Measurements from ENCODE around the gene C18orf63. TPM values are rescaled to one million over a fixed set of nuclear protein-coding genes. Genes with fewer than 3 reads are reported as not detected.

The C18orf63 gene
- total RNA-seq, 2 donors from 2014 or later = not detected

DNA sequence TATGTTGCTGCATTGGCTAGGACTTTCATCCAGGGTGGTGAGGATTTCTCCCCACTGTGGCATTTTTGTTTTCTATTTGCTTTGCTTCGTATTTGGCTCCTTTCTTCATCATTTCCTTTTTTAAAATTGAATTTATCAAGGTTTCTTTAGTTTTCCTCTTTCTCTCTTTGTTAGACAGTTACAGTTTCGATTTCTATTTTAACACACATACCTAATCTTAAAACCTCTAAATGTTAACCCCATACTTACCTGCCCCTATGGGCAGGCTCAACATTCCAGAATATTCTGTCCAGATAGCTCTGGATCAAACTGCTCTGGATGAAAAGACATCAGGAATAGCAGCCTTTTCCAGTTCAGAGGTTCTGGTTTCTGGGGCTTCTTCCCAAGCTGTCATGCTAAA, 92.2 kb downstream of the C18orf63 start:
- Histone ChIP-seq H3K36me3 (no peaks in the 10 kb centered on the region), H3K4me1 (no peaks in the 10 kb centered on the region), H3K27me3 (no peaks in the 10 kb centered on the region), H3K4me3 (no peak overlapping the region), H3K27ac (no peak overlapping the region), H3K9me3 (no peaks in the 10 kb centered on the region)
- TF ChIP-seq, protein P1, sequence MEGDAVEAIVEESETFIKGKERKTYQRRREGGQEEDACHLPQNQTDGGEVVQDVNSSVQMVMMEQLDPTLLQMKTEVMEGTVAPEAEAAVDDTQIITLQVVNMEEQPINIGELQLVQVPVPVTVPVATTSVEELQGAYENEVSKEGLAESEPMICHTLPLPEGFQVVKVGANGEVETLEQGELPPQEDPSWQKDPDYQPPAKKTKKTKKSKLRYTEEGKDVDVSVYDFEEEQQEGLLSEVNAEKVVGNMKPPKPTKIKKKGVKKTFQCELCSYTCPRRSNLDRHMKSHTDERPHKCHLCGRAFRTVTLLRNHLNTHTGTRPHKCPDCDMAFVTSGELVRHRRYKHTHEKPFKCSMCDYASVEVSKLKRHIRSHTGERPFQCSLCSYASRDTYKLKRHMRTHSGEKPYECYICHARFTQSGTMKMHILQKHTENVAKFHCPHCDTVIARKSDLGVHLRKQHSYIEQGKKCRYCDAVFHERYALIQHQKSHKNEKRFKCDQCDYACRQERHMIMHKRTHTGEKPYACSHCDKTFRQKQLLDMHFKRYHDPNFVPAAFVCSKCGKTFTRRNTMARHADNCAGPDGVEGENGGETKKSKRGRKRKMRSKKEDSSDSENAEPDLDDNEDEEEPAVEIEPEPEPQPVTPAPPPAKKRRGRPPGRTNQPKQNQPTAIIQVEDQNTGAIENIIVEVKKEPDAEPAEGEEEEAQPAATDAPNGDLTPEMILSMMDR (IDR thresholded peaks at IDR 0.05) = no peak
- no peak for DNase-seq (ENCODE audit: low spot score)

Other genes starting within 250 kb of the C18orf63 start
- under 1 TPM in 1 of 2 donors, not detected in 1; 0.30 TPM for gene FBXO15, start 168.0 kb upstream of the C18orf63 start, total RNA-seq
- gene TIMM21, start 167.3 kb upstream of the C18orf63 start, total RNA-seq = 10 to 100 TPM; 56.5 to 71.8 TPM
- gene CYB5A, start 23.9 kb upstream of the C18orf63 start, total RNA-seq = 10 to 100 TPM; 71.3 to 73.5 TPM
- gene DIPK1C, start 141.5 kb downstream of the C18orf63 start, total RNA-seq = 1 to 10 TPM in 1 of 2 donors, not detected in 1; 2.6 TPM
- gene CNDP2, start 180.5 kb downstream of the C18orf63 start, total RNA-seq = 10 to 100 TPM; 31.2 to 62.6 TPM
- not detected for gene CNDP1, start 218.7 kb downstream of the C18orf63 start, total RNA-seq

Measured in right atrium auricular region (tissue), 2 donors.